Endothelial cell (in vitro differentiated cells): ENCODE results near the gene PPIA. TPM values are rescaled to one million over a fixed set of nuclear protein-coding genes. Genes with fewer than 3 reads are reported as not detected.
A peak's percentile ranks its signal among the peaks of the same experiment; 100 is the strongest.

Experiments used
- DNase-seq: peaks from one replicate; pipeline ENCODE4 v3.0.0; 2021; ENCODE audit warnings: low spot score
- H3K27ac Mint-ChIP-seq: one replicate; pipeline ENCODE4 v1.8.0; 2021; ENCODE audit warnings: mixed read lengths, inconsistent platforms; ENCODE audit not compliant: unreplicated experiment
- H3K27me3 Mint-ChIP-seq: one replicate; pipeline ENCODE4 v1.8.0; 2021; ENCODE audit warnings: mild to moderate bottlenecking, moderate library complexity, mixed read lengths, inconsistent platforms; ENCODE audit not compliant: unreplicated experiment
- H3K36me3 Mint-ChIP-seq: one replicate; pipeline ENCODE4 v1.8.0; 2021; ENCODE audit warnings: mild to moderate bottlenecking, low read depth, mixed read lengths, inconsistent platforms; ENCODE audit not compliant: unreplicated experiment
- H3K4me1 Mint-ChIP-seq: one replicate; pipeline ENCODE4 v1.8.0; 2021; ENCODE audit warnings: mild to moderate bottlenecking, mixed read lengths, inconsistent platforms; ENCODE audit not compliant: unreplicated experiment
- H3K4me3 Mint-ChIP-seq: one replicate; pipeline ENCODE4 v1.8.0; 2021; ENCODE audit warnings: mild to moderate bottlenecking, mixed read lengths, inconsistent platforms; ENCODE audit not compliant: unreplicated experiment
- H3K9me3 Mint-ChIP-seq: one replicate; pipeline ENCODE4 v1.8.0; 2021; ENCODE audit warnings: mixed read lengths, inconsistent platforms; ENCODE audit not compliant: unreplicated experiment
- CTCF ChIP-seq: fragments of 200-600 bp; sonication (generic); IDR thresholded peaks from one replicate; pipeline ENCODE4 v1.5.0; 2021; ENCODE audit warnings: antibody characterized with exemption; ENCODE audit not compliant: unreplicated experiment
- total RNA-seq: library from RNA; stranded (reverse); fragmentation: NEBNext Ultra II Directional; extraction: Animal tissue kit (Norgen Biotek cat#: 25700); gene quantifications from one replicate; pipeline ENCODE4 v1.2.1, GENCODE V29; 2021; ENCODE audit not compliant: unreplicated experiment

The PPIA gene
- total RNA-seq, 1 donor from 2014 or later = 1,721 TPM

GRCh38 chr7:44750424-44750823, 46.1 kb upstream of the PPIA start:
- peaks cover 14% of the 10 kb centered on the region for H3K27me3 Mint-ChIP-seq
- peaks cover 5% of the 10 kb centered on the region for H3K36me3 Mint-ChIP-seq
- H3K27ac Mint-ChIP-seq = no peak overlapping the region
- peaks cover 17% of the 10 kb centered on the region for H3K4me1 Mint-ChIP-seq
- H3K4me3 Mint-ChIP-seq = peak overlapping the region; percentile 89
- H3K9me3 Mint-ChIP-seq = no peaks in the 10 kb centered on the region
- DNase-seq = no peak
- no peak for TF ChIP-seq CTCF

- Mint-ChIP-seq H3K9me3 (no peaks in the 10 kb centered on the region), H3K27ac (no peak overlapping the region), H3K4me3 (no peak overlapping the region), H3K36me3 (peaks cover 5% of the 10 kb centered on the region), H3K4me1 (peaks cover 17% of the 10 kb centered on the region), H3K27me3 (peaks cover 14% of the 10 kb centered on the region)
- no peak for TF ChIP-seq CTCF
- no peak for DNase-seq
Observed at GRCh38 chr7:44750921-44751571, 45.4 kb upstream of the PPIA start.

DNA sequence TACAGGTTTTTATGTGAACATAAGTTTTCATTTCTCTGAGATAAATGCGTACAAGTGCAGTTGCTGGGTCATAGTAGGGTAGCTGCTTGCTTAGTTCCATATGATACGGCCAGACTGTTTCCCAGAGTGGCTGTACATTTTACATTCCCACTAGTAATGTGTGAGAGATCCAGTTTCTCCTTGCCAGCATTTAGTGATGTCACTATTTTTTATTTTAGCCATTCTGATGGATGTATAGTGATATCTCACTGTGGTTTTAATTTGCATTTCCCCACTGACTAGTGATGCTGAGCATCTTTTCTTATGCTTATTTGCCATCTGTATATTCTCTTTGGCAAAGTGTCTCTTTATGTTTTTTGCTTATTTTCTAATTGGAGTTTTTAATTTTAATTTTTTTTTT, 43.7 kb upstream of the PPIA start:
- TF ChIP-seq CTCF = no peak
- no peak for DNase-seq
- peaks cover 5% of the 10 kb centered on the region for H3K36me3 Mint-ChIP-seq
- H3K27me3 Mint-ChIP-seq = peaks cover 16% of the 10 kb centered on the region
- H3K4me3 Mint-ChIP-seq = no peak overlapping the region
- no peak overlapping the region for H3K27ac Mint-ChIP-seq
- H3K4me1 Mint-ChIP-seq = peaks cover 13% of the 10 kb centered on the region
- no peaks in the 10 kb centered on the region for H3K9me3 Mint-ChIP-seq

GRCh38 chr7:44754802-44755697, 41.4 kb upstream of the PPIA start:
- TF ChIP-seq CTCF = no peak
- Mint-ChIP-seq H3K36me3 (peaks cover 4% of the 10 kb centered on the region), H3K4me1 (peaks cover 6% of the 10 kb centered on the region), H3K9me3 (no peaks in the 10 kb centered on the region), H3K27me3 (peaks cover 10% of the 10 kb centered on the region), H3K27ac (no peak overlapping the region), H3K4me3 (no peak overlapping the region)
- DNase-seq = no peak
